NCI-H128 (cell line): ENCODE results near the gene LRP1B.

ENCODE experiments used
- DNase-seq: peaks from one replicate; lab custom pipeline; 2025; ENCODE audit not compliant: unreplicated experiment; lab: John Stamatoyannopoulos, UW

LRP1B gene

GRCh38 chr2:142042536-142043199, 88.1 kb downstream of the LRP1B start:
- no peak for DNase-seq

GRCh38 chr2:142041996-142042395, 88.8 kb downstream of the LRP1B start:
- no peak for DNase-seq

GRCh38 chr2:142041105-142041504, 89.7 kb downstream of the LRP1B start:
- no peak for DNase-seq

- no peak for DNase-seq
These were observed 90.3 kb downstream of the LRP1B start for GRCh38 chr2:142040556-142040955.

- no peak for DNase-seq
These were observed 92.0 kb downstream of the LRP1B start for GRCh38 chr2:142038826-142039225.

GRCh38 chr2:142037744-142038143, 93.1 kb downstream of the LRP1B start:
- DNase-seq: no peak

GRCh38 chr2:142037066-142037465, 93.8 kb downstream of the LRP1B start:
- DNase-seq: no peak

- DNase-seq: no peak
These were observed 97.4 kb downstream of the LRP1B start for GRCh38 chr2:142033393-142033792.

GRCh38 chr2:142031656-142032055, 99.2 kb downstream of the LRP1B start:
- DNase-seq: no peak

GRCh38 chr2:142030735-142031134, 100.1 kb downstream of the LRP1B start:
- DNase-seq: no peak

- DNase-seq: no peak
These were observed 100.8 kb downstream of the LRP1B start for GRCh38 chr2:142029974-142030373.

- DNase-seq: no peak
These were observed 105.4 kb downstream of the LRP1B start for GRCh38 chr2:142025394-142025793.

- no peak for DNase-seq
These were observed 110.4 kb downstream of the LRP1B start for GRCh38 chr2:142020368-142020767.

- no peak for DNase-seq
These were observed 116.3 kb downstream of the LRP1B start for GRCh38 chr2:142014536-142014935.

- DNase-seq: no peak
These were observed 118.0 kb downstream of the LRP1B start for GRCh38 chr2:142012797-142013196.

- no peak for DNase-seq
These were observed 120.1 kb downstream of the LRP1B start for GRCh38 chr2:142010477-142011270.

- DNase-seq: no peak
These were observed 122.6 kb downstream of the LRP1B start for GRCh38 chr2:142008135-142008744.

GRCh38 chr2:141994066-141994465, 136.8 kb downstream of the LRP1B start:
- no peak for DNase-seq

GRCh38 chr2:141992695-141993094, 138.1 kb downstream of the LRP1B start:
- DNase-seq: no peak

- DNase-seq: no peak
These were observed 162.4 kb downstream of the LRP1B start for GRCh38 chr2:141968433-141968832.

- DNase-seq: no peak
These were observed 162.8 kb downstream of the LRP1B start for GRCh38 chr2:141967980-141968379.

GRCh38 chr2:141967503-141967902, 163.3 kb downstream of the LRP1B start:
- no peak for DNase-seq
